GM23338 (cell line): Measurements from ENCODE around the gene TPM2. TPM values are rescaled to one million over a fixed set of nuclear protein-coding genes. Genes with fewer than 3 reads are reported as not detected.

ENCODE experiments used
- ATAC-seq: fragments of 200-7000 bp; cut with Tn5 transposase; 3 replicates; pipeline ENCODE4 v1.9.1; 2020
- DNase-seq: peaks from one replicate; pipeline ENCODE4 v3.0.0-alpha.2; 2015; ENCODE audit warnings: low spot score
- H2AFZ ChIP-seq: fragments of 200-600 bp; sonication (generic); 2 replicates; pipeline ENCODE4 v1.8.0; 2016; ENCODE audit warnings: antibody characterized with exemption, mild to moderate bottlenecking, moderate library complexity
- H3F3A ChIP-seq: fragments of 200-600 bp; sonication (generic); replicated peaks from 2 replicates; pipeline ENCODE4 v1.8.0; 2017; ENCODE audit warnings: antibody characterized with exemption, mixed run types, low read depth
- H3K27ac ChIP-seq: fragments of 200-600 bp; sonication (generic); 2 replicates; pipeline ENCODE4 v1.6.1; 2016; ENCODE audit warnings: low read depth
- H3K27me3 ChIP-seq: fragments of 200-600 bp; sonication (generic); 2 replicates; pipeline ENCODE4 v1.8.0; 2016; ENCODE audit warnings: mild to moderate bottlenecking, mixed run types, moderate library complexity; ENCODE audit not compliant: insufficient read depth
- H3K36me3 ChIP-seq: fragments of 200-600 bp; sonication (generic); 2 replicates; pipeline ENCODE4 v1.8.0; 2016; ENCODE audit warnings: mild to moderate bottlenecking; ENCODE audit not compliant: insufficient read depth
- H3K4me1 ChIP-seq: fragments of 200-600 bp; sonication (generic); 2 replicates; pipeline ENCODE4 v1.8.0; 2016; ENCODE audit warnings: mild to moderate bottlenecking, moderate library complexity; ENCODE audit not compliant: insufficient read depth
- H3K4me2 ChIP-seq: fragments of 200-600 bp; sonication (generic); 2 replicates; pipeline ENCODE4 v1.7.1; 2017; ENCODE audit warnings: mixed run types
- H3K4me3 ChIP-seq: fragments of 200-600 bp; sonication (generic); 2 replicates; pipeline ENCODE4 v1.6.1; 2016; ENCODE audit warnings: mixed run types
- H3K79me2 ChIP-seq: fragments of 200-600 bp; sonication (generic); replicated peaks from 2 replicates; pipeline ENCODE4 v1.8.0; 2017; ENCODE audit warnings: mild to moderate bottlenecking; ENCODE audit not compliant: insufficient read depth
- H3K9me2 ChIP-seq: fragments of 200-600 bp; sonication (generic); 2 replicates; pipeline ENCODE4 v1.8.0; 2017; ENCODE audit not compliant: insufficient read depth
- H4K20me1 ChIP-seq: fragments of 200-600 bp; sonication (generic); replicated peaks from 2 replicates; pipeline ENCODE4 v1.8.0; 2017; ENCODE audit warnings: mild to moderate bottlenecking; ENCODE audit not compliant: insufficient read depth
- H3K27ac Mint-ChIP-seq: 2 replicates; pipeline ENCODE4 v1.8.0; 2020; ENCODE audit warnings: inconsistent platforms, mild to moderate bottlenecking, moderate library complexity, mixed read lengths
- H3K27me3 Mint-ChIP-seq: 3 replicates; pipeline ENCODE4 v1.8.0; 2022; ENCODE audit warnings: low read depth, mild to moderate bottlenecking, moderate library complexity, mixed read lengths, inconsistent platforms; ENCODE audit not compliant: insufficient read depth, poor library complexity
- H3K36me3 Mint-ChIP-seq: 3 replicates; pipeline ENCODE4 v1.8.0; 2021; ENCODE audit warnings: low read depth, mild to moderate bottlenecking, inconsistent platforms, moderate library complexity, mixed read lengths
- H3K4me1 Mint-ChIP-seq: 3 replicates; pipeline ENCODE4 v1.8.0; 2020; ENCODE audit warnings: mild to moderate bottlenecking, inconsistent platforms, mixed read lengths
- H3K4me3 Mint-ChIP-seq: 3 replicates; pipeline ENCODE4 v1.8.0; 2021; ENCODE audit warnings: moderate library complexity, mild to moderate bottlenecking, inconsistent platforms, mixed read lengths
- H3K9me3 Mint-ChIP-seq: 3 replicates; pipeline ENCODE4 v1.8.0; 2020; ENCODE audit warnings: moderate library complexity, mild to moderate bottlenecking, inconsistent platforms, mixed read lengths
- ETS1 ChIP-seq: IDR thresholded peaks from 2 replicates; pipeline ENCODE4 v1.6.1; 2016; ENCODE audit warnings: antibody characterized with exemption
- EZH2phosphoT487 ChIP-seq: fragments of 200-600 bp; sonication (generic); IDR thresholded peaks from one replicate; pipeline ENCODE4 v1.8.1; 2018; ENCODE audit warnings: antibody characterized with exemption; ENCODE audit not compliant: unreplicated experiment
- NANOG ChIP-seq: IDR thresholded peaks from 2 replicates; pipeline ENCODE4 v1.6.1; 2016; ENCODE audit warnings: antibody characterized with exemption, borderline replicate concordance
- REST ChIP-seq: IDR thresholded peaks from one replicate; pipeline ENCODE4 v1.6.1; 2018; ENCODE audit warnings: antibody characterized with exemption; ENCODE audit not compliant: unreplicated experiment
- ZNF462 ChIP-seq: fragments of 250-450 bp; sonication (Bioruptor Pico); IDR thresholded peaks from 2 replicates; pipeline ENCODE4 v1.5.0; 2020; ENCODE audit warnings: mild to moderate bottlenecking, moderate library complexity
- polyA plus RNA-seq: library from polyadenylated mRNA; unstranded; fragments of >200 nt; fragmentation: Nextera tagmentation; extraction: Ambion mirVana; gene quantifications from 2 replicates; pipeline ENCODE4 v1.2.1, GENCODE V29; 2016
- total RNA-seq: library from RNA; depleted of rRNA; stranded (reverse); fragments of >200 nt; shearing (Covaris generic); gene quantifications from 2 replicates; pipeline ENCODE4 v1.2.3, GENCODE V29; 2014
- TF ChIP-seq, protein P1 (sequence below), 2 experiments: fragments of 200-600 bp in 1 of 2; sonication (generic) in 1 of 2; conservative IDR thresholded peaks; 2 replicates each; pipeline versions ENCODE4 v1.5.1 to v1.6.1; 2016 to 2017; ENCODE audit warnings: antibody characterized with exemption in 2 of 2, low read depth in 2 of 2, mild to moderate bottlenecking in 2 of 2, moderate library complexity in 1 of 2

The TPM2 gene
- total and polyA plus RNA-seq, 2 experiments from 2014 or later = 116 to 488 TPM

DNA sequence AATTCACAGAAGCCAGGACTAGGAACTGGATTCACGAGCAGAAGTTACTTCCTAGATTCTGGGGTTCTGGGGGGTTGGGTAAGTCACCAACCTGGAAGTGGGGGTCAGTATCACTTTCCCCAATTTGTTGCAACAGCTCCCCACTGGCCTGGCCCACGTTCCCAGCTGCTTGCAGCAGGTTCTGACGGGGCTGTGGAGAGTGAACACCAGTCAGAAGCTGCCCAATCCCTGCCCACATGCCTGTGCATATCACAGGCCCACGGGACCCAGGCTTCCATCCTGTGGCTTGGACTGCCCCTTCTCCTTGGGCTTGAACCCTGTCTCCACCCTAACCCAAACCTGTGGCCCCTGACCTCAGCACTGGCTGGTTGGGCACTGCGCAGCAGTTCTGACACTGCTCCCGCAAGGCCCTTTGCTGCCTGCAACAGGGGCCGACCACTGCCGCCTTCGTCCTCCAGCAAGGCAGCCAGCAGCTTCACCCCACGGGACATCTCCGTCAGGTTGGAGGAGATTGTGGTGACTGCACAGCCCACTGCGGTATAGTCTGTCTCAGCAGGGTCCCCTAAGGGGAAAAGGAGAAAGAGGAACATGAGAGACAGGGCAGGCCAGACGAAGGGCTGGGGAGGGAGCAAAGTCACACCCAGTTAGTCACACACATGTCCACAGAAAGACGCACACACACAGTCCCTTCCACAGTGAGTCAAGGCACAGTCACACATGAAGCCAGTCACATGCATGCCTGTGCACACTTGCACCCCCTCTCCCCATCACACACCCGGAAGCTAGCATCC, 29.2 kb upstream of the TPM2 start:
- TF ChIP-seq, protein P1, sequence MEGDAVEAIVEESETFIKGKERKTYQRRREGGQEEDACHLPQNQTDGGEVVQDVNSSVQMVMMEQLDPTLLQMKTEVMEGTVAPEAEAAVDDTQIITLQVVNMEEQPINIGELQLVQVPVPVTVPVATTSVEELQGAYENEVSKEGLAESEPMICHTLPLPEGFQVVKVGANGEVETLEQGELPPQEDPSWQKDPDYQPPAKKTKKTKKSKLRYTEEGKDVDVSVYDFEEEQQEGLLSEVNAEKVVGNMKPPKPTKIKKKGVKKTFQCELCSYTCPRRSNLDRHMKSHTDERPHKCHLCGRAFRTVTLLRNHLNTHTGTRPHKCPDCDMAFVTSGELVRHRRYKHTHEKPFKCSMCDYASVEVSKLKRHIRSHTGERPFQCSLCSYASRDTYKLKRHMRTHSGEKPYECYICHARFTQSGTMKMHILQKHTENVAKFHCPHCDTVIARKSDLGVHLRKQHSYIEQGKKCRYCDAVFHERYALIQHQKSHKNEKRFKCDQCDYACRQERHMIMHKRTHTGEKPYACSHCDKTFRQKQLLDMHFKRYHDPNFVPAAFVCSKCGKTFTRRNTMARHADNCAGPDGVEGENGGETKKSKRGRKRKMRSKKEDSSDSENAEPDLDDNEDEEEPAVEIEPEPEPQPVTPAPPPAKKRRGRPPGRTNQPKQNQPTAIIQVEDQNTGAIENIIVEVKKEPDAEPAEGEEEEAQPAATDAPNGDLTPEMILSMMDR (conservative IDR thresholded peaks at IDR 0.05; ENCODE audit: low read depth in 2 of 2) = no peak
- TF ChIP-seq ETS1 = no peak
- H3K9me3 Mint-ChIP-seq = no peaks in the 10 kb centered on the region
- Histone ChIP-seq H3K4me3 (no peak overlapping the region), H4K20me1 (no peaks in the 10 kb centered on the region; the same call in 1 of the 2 replicates), H3F3A (no peaks in the 10 kb centered on the region), H3K4me1 (no peaks in the 10 kb centered on the region), H3K27me3 (no peaks in the 10 kb centered on the region), H3K36me3 (peaks cover 51% of the 10 kb centered on the region), H3K79me2 (no peaks in the 10 kb centered on the region), H3K27ac (no peak overlapping the region), H3K9me2 (no peaks in the 10 kb centered on the region), H2AFZ (no peak overlapping the region), H3K4me2 (no peak overlapping the region)
- peaks cover 4% of the 10 kb centered on the region; the same call in 1 of the 3 replicates for H3K4me1 Mint-ChIP-seq
- H3K27ac Mint-ChIP-seq = no peak overlapping the region
- no peak overlapping the region for H3K4me3 Mint-ChIP-seq
- no peaks in the 10 kb centered on the region for H3K27me3 Mint-ChIP-seq
- no peak for ATAC-seq
- H3K36me3 Mint-ChIP-seq = peaks cover 90% of the 10 kb centered on the region
- DNase-seq = no peak

GRCh38 chr9:35717132-35717870, 27.6 kb upstream of the TPM2 start:
- H3K4me3 ChIP-seq = no peak overlapping the region
- H2AFZ ChIP-seq = no peak overlapping the region
- H3K4me2 ChIP-seq = no peak overlapping the region
- peaks cover 61% of the 10 kb centered on the region for H3K36me3 ChIP-seq
- H3K79me2 ChIP-seq = no peaks in the 10 kb centered on the region
- H3F3A ChIP-seq = 0 out of 2 replicates have a peak, but pooled peaks cover 3% of the 10 kb centered on the region
- no peaks in the 10 kb centered on the region for H3K27me3 ChIP-seq
- ATAC-seq = no peak
- no peaks in the 10 kb centered on the region for H3K9me2 ChIP-seq
- H3K4me1 ChIP-seq = no peaks in the 10 kb centered on the region
- Mint-ChIP-seq H3K27ac (no peak overlapping the region), H3K9me3 (no peaks in the 10 kb centered on the region), H3K4me1 (peaks cover 4% of the 10 kb centered on the region; the same call in 2 of the 3 replicates), H3K36me3 (peaks cover 82% of the 10 kb centered on the region), H3K4me3 (no peak overlapping the region), H3K27me3 (peaks cover under 1% of the 10 kb centered on the region)
- H4K20me1 ChIP-seq = peaks cover 6% of the 10 kb centered on the region; the same call in 1 of the 2 replicates
- no peak overlapping the region for H3K27ac ChIP-seq
- DNase-seq = no peak
- TF ChIP-seq EZH2phosphoT487 (no peak), NANOG (no peak), REST (no peak), ZNF462 (CRISPR knock-in tag) (no peak)
